ENCODE measurements around the gene INTU.
"Not testable (repeated sequence)": the region's sequence is repeated elsewhere in the genome, so short reads cannot be mapped to it uniquely, and the experiment has no call there.

Gene INTU

GRCh38 chr4:127648061-127648460 is 15.3 kb downstream of the INTU start:
- FAIRE-seq, result no peak

- FAIRE-seq, result not testable (repeated sequence)
These were observed 22.8 kb downstream of the INTU start for GRCh38 chr4:127655590-127655989.

- no peak for FAIRE-seq
These were observed 23.4 kb downstream of the INTU start for GRCh38 chr4:127656047-127656680.

- no peak for FAIRE-seq
These were observed 27.6 kb downstream of the INTU start for GRCh38 chr4:127660284-127660885.

GRCh38 chr4:127667116-127667515 is 34.4 kb downstream of the INTU start:
- no peak for FAIRE-seq

- no peak for FAIRE-seq
These were observed 35.0 kb downstream of the INTU start for GRCh38 chr4:127667772-127668171.

GRCh38 chr4:127668770-127669169 is 36.0 kb downstream of the INTU start:
- no peak for FAIRE-seq

- FAIRE-seq, result no peak
These were observed 36.9 kb downstream of the INTU start for GRCh38 chr4:127669691-127670090.

- FAIRE-seq, result peak; percentile 64
These were observed 39.4 kb downstream of the INTU start for GRCh38 chr4:127672111-127672510.

GRCh38 chr4:127685292-127685691 is 52.5 kb downstream of the INTU start:
- FAIRE-seq, result no peak

GRCh38 chr4:127686658-127687057 is 53.9 kb downstream of the INTU start:
- no peak for FAIRE-seq

- no peak for FAIRE-seq
These were observed 54.8 kb downstream of the INTU start for GRCh38 chr4:127687580-127687979.

- FAIRE-seq, result no peak
These were observed 66.0 kb downstream of the INTU start for GRCh38 chr4:127698789-127699200.

GRCh38 chr4:127708985-127709384 is 76.2 kb downstream of the INTU start:
- FAIRE-seq, result no peak

GRCh38 chr4:127709456-127709855 is 76.7 kb downstream of the INTU start:
- no peak for FAIRE-seq

- FAIRE-seq, result no peak
These were observed 97.6 kb downstream of the INTU start, which contains the start of gene SLC25A31 for GRCh38 chr4:127730142-127730913. SLC25A31 (plus strand) TSS chr4:127730400; CDS start chr4:127730546, 146 bp downstream.

- no peak for FAIRE-seq
These were observed 98.6 kb downstream of the INTU start for GRCh38 chr4:127731406-127731805.

GRCh38 chr4:127732623-127733328 is 100.0 kb downstream of the INTU start:
- peak; percentile 94 for FAIRE-seq

- no peak for FAIRE-seq
These were observed 102.2 kb downstream of the INTU start for GRCh38 chr4:127734976-127735375.

GRCh38 chr4:127737295-127737694 is 104.5 kb downstream of the INTU start:
- FAIRE-seq, result no peak

- FAIRE-seq, result no peak
These were observed 108.5 kb downstream of the INTU start for GRCh38 chr4:127741247-127741646.

- no peak for FAIRE-seq
These were observed 115.1 kb downstream of the INTU start for GRCh38 chr4:127747883-127748282.

- FAIRE-seq, result no peak
These were observed 116.2 kb downstream of the INTU start for GRCh38 chr4:127748957-127749356.
